H1 (cell line): ENCODE data around the gene UBE2O. TPM values are rescaled to one million over a fixed set of nuclear protein-coding genes. Genes with fewer than 3 reads are reported as not detected.

Source experiments
- ATF3 ChIP-seq: IDR thresholded peaks from 2 replicates; pipeline ENCODE4 v1.6.1; 2011; ENCODE audit warnings: low read depth, mild to moderate bottlenecking, low read length; ENCODE audit not compliant: insufficient read depth
- CHD7 ChIP-seq: fragments of 300-600 bp; sonication (generic); IDR thresholded peaks from 2 replicates; pipeline ENCODE4 v1.7.1; 2012; ENCODE audit warnings: low read length, moderate library complexity, mild to moderate bottlenecking, inconsistent platforms; ENCODE audit not compliant: insufficient replicate concordance
- EGR1 ChIP-seq: IDR thresholded peaks from 2 replicates; pipeline ENCODE4 v1.6.1; 2011; ENCODE audit warnings: low read depth, low read length, borderline replicate concordance
- MAFK ChIP-seq: IDR thresholded peaks from 2 replicates; pipeline ENCODE4 v1.6.1; 2012; ENCODE audit warnings: low read depth, mild to moderate bottlenecking, improper control_type of control experiment, low read length
- polyA plus RNA-seq, 7 experiments: library from polyadenylated mRNA; depleted of rRNA in 3 of 7; stranded (reverse) in 5 of 7; unstranded in 2 of 7; fragments of >200 nt in 5 of 7; fragments of 200-250 nt in 2 of 7; gene quantifications; 1 replicate in 5 of 7; 2 replicates in 1 of 7; 4 replicates in 1 of 7; pipeline versions ENCODE4 v1.2.1 to v1.2.3, GENCODE V29; 2011 to 2013; ENCODE audit warnings: missing spikeins in 2 of 7, mixed read lengths in 2 of 7
- total RNA-seq: library from RNA; stranded (reverse); fragmentation: NEBNext Ultra II Directional; extraction: Animal tissue kit (Norgen Biotek cat#: 25700); gene quantifications from 2 replicates; pipeline ENCODE4 v1.2.1, GENCODE V29; 2021

The UBE2O gene
- total and polyA plus RNA-seq, 2 of the 8 experiments (the other 6 are each of a cell fraction or from before 2014, with no cell fraction given): 24.4 to 63.0 TPM

GRCh38 chr17:76435751-76436150 is 17.2 kb downstream of the UBE2O start (continued):
- TF ChIP-seq CHD7 (no peak), ATF3 (no peak), EGR1 (no peak), MAFK (no peak)
